Esophagus muscularis mucosa (tissue), 4 donors: Measurements from ENCODE around the gene ARSB. TPM values are rescaled to one million over a fixed set of nuclear protein-coding genes. Genes with fewer than 3 reads are reported as not detected.

Experiments
- DNase-seq: peaks from one replicate; pipeline ENCODE4 v3.0.0-alpha.2; 2017; ENCODE audit errors: extremely low spot score
- H3K27ac ChIP-seq, 4 donors: fragments of 200-600 bp; sonication (generic); replicated peaks in 1 of 4; 1 replicate in 3 of 4; 2 replicates in 1 of 4; pipeline ENCODE4 v1.5.1; 2016 to 2019; ENCODE audit warnings: mild to moderate bottlenecking in 1 of 4
- H3K27me3 ChIP-seq, 4 donors: fragments of 200-600 bp; sonication (generic); one replicate each; pipeline versions ENCODE4 v1.5.1 to v1.6.0; 2016 to 2019
- H3K36me3 ChIP-seq, 4 donors: fragments of 200-600 bp; sonication (generic); one replicate each; pipeline ENCODE4 v1.5.1; 2016 to 2019
- H3K4me1 ChIP-seq, 4 donors: fragments of 200-600 bp; sonication (generic); one replicate each; pipeline ENCODE4 v1.5.1; 2016 to 2019
- H3K4me3 ChIP-seq, 4 donors: fragments of 200-600 bp; sonication (generic); 1 replicate in 2 of 4; 2 replicates in 2 of 4; pipeline ENCODE4 v1.5.1; 2016 to 2019; ENCODE audit warnings: mild to moderate bottlenecking in 4 of 4, moderate library complexity in 1 of 4
- H3K9me3 ChIP-seq, 4 donors: fragments of 200-600 bp; sonication (generic); 1 replicate in 3 of 4; 2 replicates in 1 of 4; pipeline ENCODE4 v1.5.1; 2016 to 2019
- EP300 ChIP-seq: sonication (generic); formaldehyde crosslinking; IDR thresholded peaks from one replicate; pipeline ENCODE4 v1.6.1; 2017; ENCODE audit warnings: antibody characterized with exemption
- POLR2A ChIP-seq: fragments of 450-650 bp; IDR thresholded peaks from one replicate; pipeline ENCODE4 v1.6.1; 2017; ENCODE audit warnings: antibody characterized with exemption, moderate library complexity, mild to moderate bottlenecking, low read depth
- POLR2AphosphoS5 ChIP-seq, 2 donors: sonication (generic); formaldehyde crosslinking; IDR thresholded peaks; one replicate each; pipeline ENCODE4 v1.6.1; 2017; ENCODE audit warnings: antibody characterized with exemption in 2 of 2
- WGBS: methylation state at CpG from one replicate; pipeline ENCODE4 v1.1.5; 2018; 5-methylcytosine and 5-hydroxymethylcytosine counted together
- intact Hi-C: fragments of 100-400 bp; cut with DNase I; formaldehyde crosslinking; loops from one replicate; pipeline ENCODE4 v1.15.1; 2023
- total RNA-seq, 4 donors: library from RNA; depleted of rRNA; stranded (reverse); fragments of >200 nt; gene quantifications; one replicate each; pipeline versions ENCODE4 v1.1.0 to v1.2.1, GENCODE V29; 2016
- TF ChIP-seq, protein P1 (sequence below), 3 experiments: fragments of 200-600 bp in 2 of 3; fragments of 450-650 bp in 1 of 3; sonication (generic) in 2 of 3; IDR thresholded peaks; one replicate each; pipeline ENCODE4 v1.5.1; 2017 to 2019; ENCODE audit warnings: antibody characterized with exemption in 3 of 3, mild to moderate bottlenecking in 2 of 3, moderate library complexity in 1 of 3

ARSB gene
- total RNA-seq, 4 donors from 2014 or later, result 58.0 to 103 (median 67.5) TPM

DNA sequence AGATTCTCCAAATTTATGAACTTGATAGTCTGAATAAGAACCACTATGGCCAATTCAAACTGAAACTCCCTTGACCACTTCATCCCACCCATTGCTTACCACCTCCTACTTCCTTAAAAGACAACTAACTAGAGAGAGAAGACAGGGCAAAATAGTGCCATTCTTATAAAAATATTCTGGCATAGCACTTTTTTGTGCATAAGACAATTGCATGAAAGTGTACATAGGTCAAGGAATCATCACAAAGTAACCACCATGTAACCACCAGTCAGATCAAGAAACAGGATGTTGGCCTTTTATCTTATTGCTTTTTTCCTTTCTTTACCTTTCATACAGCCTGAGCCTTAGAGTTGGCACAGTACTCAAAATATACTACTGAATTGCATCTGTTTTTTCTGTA, 8.1 kb upstream of the ARSB start:
- Histone ChIP-seq H3K27ac (no peak overlapping the region), H3K27me3 (no peaks in the 10 kb centered on the region), H3K4me3 (no peak overlapping the region), H3K36me3 (no peaks in the 10 kb centered on the region), H3K9me3 (no peaks in the 10 kb centered on the region), H3K4me1 (peaks cover 0 to 27% (median 20%) of the 10 kb centered on the region in 4 donors)
- no peak for TF ChIP-seq EP300
- TF ChIP-seq, protein P1, sequence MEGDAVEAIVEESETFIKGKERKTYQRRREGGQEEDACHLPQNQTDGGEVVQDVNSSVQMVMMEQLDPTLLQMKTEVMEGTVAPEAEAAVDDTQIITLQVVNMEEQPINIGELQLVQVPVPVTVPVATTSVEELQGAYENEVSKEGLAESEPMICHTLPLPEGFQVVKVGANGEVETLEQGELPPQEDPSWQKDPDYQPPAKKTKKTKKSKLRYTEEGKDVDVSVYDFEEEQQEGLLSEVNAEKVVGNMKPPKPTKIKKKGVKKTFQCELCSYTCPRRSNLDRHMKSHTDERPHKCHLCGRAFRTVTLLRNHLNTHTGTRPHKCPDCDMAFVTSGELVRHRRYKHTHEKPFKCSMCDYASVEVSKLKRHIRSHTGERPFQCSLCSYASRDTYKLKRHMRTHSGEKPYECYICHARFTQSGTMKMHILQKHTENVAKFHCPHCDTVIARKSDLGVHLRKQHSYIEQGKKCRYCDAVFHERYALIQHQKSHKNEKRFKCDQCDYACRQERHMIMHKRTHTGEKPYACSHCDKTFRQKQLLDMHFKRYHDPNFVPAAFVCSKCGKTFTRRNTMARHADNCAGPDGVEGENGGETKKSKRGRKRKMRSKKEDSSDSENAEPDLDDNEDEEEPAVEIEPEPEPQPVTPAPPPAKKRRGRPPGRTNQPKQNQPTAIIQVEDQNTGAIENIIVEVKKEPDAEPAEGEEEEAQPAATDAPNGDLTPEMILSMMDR (IDR thresholded peaks at IDR 0.05), result no peak
- TF ChIP-seq POLR2A, result no peak
- no peak for TF ChIP-seq POLR2AphosphoS5 (IDR thresholded peaks at IDR 0.05)
- intact Hi-C loops, result no loop called here
- no peak for DNase-seq

DNA sequence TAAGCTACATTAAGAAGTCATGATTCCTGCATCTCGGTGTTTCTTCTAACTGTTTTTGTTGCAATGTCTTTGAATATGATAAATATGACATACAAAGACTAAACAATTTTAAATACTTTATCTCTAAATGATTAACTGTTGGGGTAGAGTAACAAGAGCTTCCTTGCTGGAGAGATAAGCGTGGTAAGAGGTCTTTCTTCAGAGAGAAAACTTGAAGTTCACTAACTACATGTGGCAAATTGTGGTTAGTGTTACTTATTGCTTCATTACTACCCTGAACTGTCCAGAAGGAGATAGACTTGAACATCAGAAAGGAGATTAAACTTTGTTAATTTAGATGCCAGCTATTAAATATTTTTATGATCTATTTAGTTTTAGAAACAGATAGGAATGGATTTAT, 7.0 kb upstream of the ARSB start:
- 82% methylated on average over 2 of the region's 2 CpGs for WGBS
- Histone ChIP-seq H3K9me3 (no peaks in the 10 kb centered on the region), H3K4me1 (peaks cover 0 to 20% (median 13%) of the 10 kb centered on the region in 4 donors), H3K36me3 (no peaks in the 10 kb centered on the region), H3K27ac (no peak overlapping the region), H3K4me3 (no peak overlapping the region), H3K27me3 (no peaks in the 10 kb centered on the region)
- no peak for DNase-seq
- TF ChIP-seq POLR2AphosphoS5 (IDR thresholded peaks at IDR 0.05), result no peak
- TF ChIP-seq, protein P1 (IDR thresholded peaks at IDR 0.05), result no peak
- TF ChIP-seq POLR2A, result no peak
- TF ChIP-seq EP300, result no peak
- intact Hi-C loops, result no loop called here

DNA sequence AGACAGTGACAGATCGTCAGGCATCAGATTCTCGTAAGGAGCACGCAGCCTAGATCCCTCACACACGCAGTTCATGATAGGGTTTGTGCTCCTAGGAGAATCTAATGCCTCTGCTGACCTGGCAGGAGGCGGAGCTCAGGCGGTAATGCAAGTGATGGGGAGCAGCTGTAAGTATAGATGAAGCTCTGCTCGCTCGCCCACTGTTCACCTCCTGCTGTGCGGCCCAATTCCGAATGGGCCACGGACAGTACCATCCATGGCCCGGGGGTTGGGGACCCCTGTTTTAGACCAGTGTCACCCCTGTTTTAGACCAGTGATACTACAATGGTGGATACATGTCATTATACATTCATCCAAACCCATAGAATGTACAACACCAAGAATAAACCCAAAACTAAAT, 4.0 kb upstream of the ARSB start:
- DNase-seq, result no peak
- WGBS, result 99% methylated on average over 11 of the region's 12 CpGs
- Histone ChIP-seq H3K4me3 (no peak overlapping the region), H3K9me3 (no peaks in the 10 kb centered on the region), H3K36me3 (no peaks in the 10 kb centered on the region), H3K27me3 (no peaks in the 10 kb centered on the region), H3K4me1 (peaks cover 6 to 16% (median 15%) of the 10 kb centered on the region in 4 donors), H3K27ac (no peak overlapping the region)
- intact Hi-C loops, result no loop called here
- TF ChIP-seq, protein P1 (IDR thresholded peaks at IDR 0.05), result no peak
- no peak for TF ChIP-seq POLR2A
- no peak for TF ChIP-seq EP300
- no peak for TF ChIP-seq POLR2AphosphoS5 (IDR thresholded peaks at IDR 0.05)

DNA sequence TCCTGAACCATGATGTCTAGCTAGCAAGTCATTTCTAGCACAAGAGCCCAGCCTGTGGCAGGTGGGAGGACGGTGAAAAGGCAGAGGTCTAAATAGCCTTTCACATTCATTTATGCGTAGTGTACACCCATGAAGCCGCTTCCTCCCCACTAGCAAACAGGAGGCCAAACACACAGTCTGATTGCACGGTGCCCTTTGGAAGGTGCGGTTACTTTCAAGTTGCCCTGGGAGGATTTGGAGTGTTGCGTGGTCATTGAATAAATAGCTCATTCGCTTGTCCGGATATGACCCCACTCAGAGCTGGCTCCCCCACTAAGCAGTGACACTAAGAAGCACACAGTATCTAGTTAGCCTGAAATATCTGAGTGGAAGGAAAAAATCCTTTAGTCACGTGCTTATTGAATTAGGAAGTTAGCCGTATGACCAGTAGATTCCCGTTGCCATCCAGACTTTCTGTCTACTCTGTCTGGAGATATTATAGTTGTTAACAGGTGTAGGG, 664 bp upstream of the ARSB start:
- H3K9me3 ChIP-seq, result no peaks in the 10 kb centered on the region
- no peak for TF ChIP-seq EP300
- peak; percentile 42 to 52 for TF ChIP-seq POLR2AphosphoS5 (IDR thresholded peaks at IDR 0.05)
- H3K27me3 ChIP-seq, result no peaks in the 10 kb centered on the region
- no peaks in the 10 kb centered on the region for H3K36me3 ChIP-seq
- H3K4me3 ChIP-seq, result peak overlapping the region; percentile 79 to 88 (median 86)
- H3K27ac ChIP-seq, result peak overlapping the region; percentile 96 to 99 (median 98)
- H3K4me1 ChIP-seq, result peaks cover 15 to 44% (median 42%) of the 10 kb centered on the region in 4 donors
- intact Hi-C loops, result no loop called here
- WGBS, result 3% methylated on average over 11 of the region's 11 CpGs
- no peak for DNase-seq

DNA sequence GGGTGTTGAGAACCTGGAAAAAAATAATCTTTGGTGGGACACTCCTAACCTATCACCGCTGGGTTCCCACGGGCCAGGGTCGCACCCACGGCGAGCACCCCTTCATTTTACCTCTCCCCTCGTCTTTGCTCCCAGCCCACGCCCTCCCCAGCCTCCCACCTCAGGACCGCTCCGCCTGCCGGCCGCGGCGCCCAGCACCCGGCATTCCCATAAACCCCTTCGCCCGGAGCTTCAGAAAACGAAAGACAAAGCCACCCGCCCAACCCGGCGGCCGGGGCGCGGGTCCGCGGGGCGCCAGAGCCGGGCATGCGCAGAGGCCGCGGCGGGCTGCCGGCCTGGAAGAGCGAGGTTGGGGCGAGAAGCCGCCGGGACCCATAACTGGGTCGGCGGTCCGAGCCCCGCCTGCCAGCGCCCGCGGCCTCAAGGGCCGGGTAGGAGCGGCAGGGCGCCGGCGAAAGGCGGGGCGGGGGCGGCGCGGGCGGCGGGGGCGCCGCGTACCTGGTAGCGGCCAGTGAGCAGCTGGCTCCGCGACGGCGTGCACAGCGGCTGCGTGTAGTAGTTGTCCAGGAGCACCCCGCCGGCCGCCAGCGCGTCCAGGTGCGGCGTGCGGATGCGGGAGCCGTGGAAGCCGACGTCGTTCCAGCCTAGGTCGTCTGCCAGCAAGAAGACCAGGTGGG, 533 bp downstream of the ARSB start:
- Histone ChIP-seq H3K4me1 (peaks cover 15 to 55% (median 47%) of the 10 kb centered on the region in 4 donors), H3K27me3 (no peaks in the 10 kb centered on the region), H3K9me3 (no peaks in the 10 kb centered on the region), H3K4me3 (peak overlapping the region; percentile 79 to 88 (median 86)), H3K36me3 (no peaks in the 10 kb centered on the region), H3K27ac (peak overlapping the region; percentile 96 to 99 (median 98))
- DNase-seq, result peak; percentile 96
- 0% methylated on average over 1 of the region's 79 CpGs for WGBS
- no peak for TF ChIP-seq POLR2A
- TF ChIP-seq, protein P1 (IDR thresholded peaks at IDR 0.05), result peak; percentile 25 to 56 (median 41)
- peak; percentile 53 to 84 for TF ChIP-seq POLR2AphosphoS5 (IDR thresholded peaks at IDR 0.05)
- no peak for TF ChIP-seq EP300
- intact Hi-C loops, result loop anchor here (5.0 kb wide), 1 partner anchor 38 kb away; no protein-coding TSS in a partner anchor
